Calu3 (cell line): ENCODE data around the gene CAPN9. TPM values are rescaled to one million over a fixed set of nuclear protein-coding genes. Genes with fewer than 3 reads are reported as not detected.

ENCODE experiments used
- BruUV-seq: library from RNA; stranded (reverse); fragments of 400-500 nt; replicated peaks from 2 replicates; lab custom pipeline; 2021; lab: Mats Ljungman, UMichigan
- CTCF ChIA-PET: fragments of 300-600 bp; sonication (Branson Sonifier 250); formaldehyde crosslinking; loops from one replicate; lab custom pipeline; 2022; ENCODE audit warnings: antibody characterized with exemption; lab: Charles Lee
- DNase-seq: peaks from one replicate; pipeline ENCODE4 v3.0.0; 2022
- H3K27ac Mint-ChIP-seq: one replicate; pipeline ENCODE4 v1.8.0; 2022; ENCODE audit warnings: mixed read lengths; ENCODE audit not compliant: unreplicated experiment
- H3K27me3 Mint-ChIP-seq: one replicate; pipeline ENCODE4 v1.8.0; 2022; ENCODE audit warnings: mixed read lengths; ENCODE audit not compliant: unreplicated experiment
- H3K36me3 Mint-ChIP-seq: one replicate; pipeline ENCODE4 v1.8.0; 2022; ENCODE audit warnings: mild to moderate bottlenecking, moderate library complexity, mixed read lengths; ENCODE audit not compliant: insufficient read depth, unreplicated experiment
- H3K4me1 Mint-ChIP-seq: one replicate; pipeline ENCODE4 v1.8.0; 2022; ENCODE audit warnings: mild to moderate bottlenecking, low read depth, mixed read lengths; ENCODE audit not compliant: unreplicated experiment
- H3K4me3 Mint-ChIP-seq: one replicate; pipeline ENCODE4 v1.8.0; 2022; ENCODE audit warnings: mild to moderate bottlenecking, low read depth, moderate library complexity, mixed read lengths; ENCODE audit not compliant: unreplicated experiment
- H3K9me3 Mint-ChIP-seq: one replicate; pipeline ENCODE4 v1.8.0; 2022; ENCODE audit warnings: low read depth, mixed read lengths; ENCODE audit not compliant: unreplicated experiment
- intact Hi-C: fragments of 100-400 bp; cut with micrococcal nuclease; formaldehyde crosslinking; loops from one replicate; pipeline ENCODE4 v1.10.0; 2022; ENCODE audit not compliant: unreplicated experiment
- total RNA-seq: library from RNA; stranded (reverse); gene quantifications from 2 replicates; pipeline ENCODE4 v1.2.3, GENCODE V29; 2022
- TF ChIP-seq, protein P1 (sequence below): fragments of 200-600 bp; IDR thresholded peaks from one replicate; pipeline ENCODE4 v1.8.0; 2022; ENCODE audit warnings: antibody characterized with exemption; ENCODE audit not compliant: unreplicated experiment

The CAPN9 gene
- total RNA-seq, 1 experiment from 2014 or later, result not detected

- Mint-ChIP-seq H3K4me3 (no peak overlapping the region), H3K27ac (no peak overlapping the region), H3K9me3 (no peaks in the 10 kb centered on the region), H3K36me3 (no peaks in the 10 kb centered on the region), H3K27me3 (no peaks in the 10 kb centered on the region), H3K4me1 (peaks cover 23% of the 10 kb centered on the region)
- DNase-seq, result no peak
- CTCF ChIA-PET, result no interaction called here
- TF ChIP-seq, protein P1, sequence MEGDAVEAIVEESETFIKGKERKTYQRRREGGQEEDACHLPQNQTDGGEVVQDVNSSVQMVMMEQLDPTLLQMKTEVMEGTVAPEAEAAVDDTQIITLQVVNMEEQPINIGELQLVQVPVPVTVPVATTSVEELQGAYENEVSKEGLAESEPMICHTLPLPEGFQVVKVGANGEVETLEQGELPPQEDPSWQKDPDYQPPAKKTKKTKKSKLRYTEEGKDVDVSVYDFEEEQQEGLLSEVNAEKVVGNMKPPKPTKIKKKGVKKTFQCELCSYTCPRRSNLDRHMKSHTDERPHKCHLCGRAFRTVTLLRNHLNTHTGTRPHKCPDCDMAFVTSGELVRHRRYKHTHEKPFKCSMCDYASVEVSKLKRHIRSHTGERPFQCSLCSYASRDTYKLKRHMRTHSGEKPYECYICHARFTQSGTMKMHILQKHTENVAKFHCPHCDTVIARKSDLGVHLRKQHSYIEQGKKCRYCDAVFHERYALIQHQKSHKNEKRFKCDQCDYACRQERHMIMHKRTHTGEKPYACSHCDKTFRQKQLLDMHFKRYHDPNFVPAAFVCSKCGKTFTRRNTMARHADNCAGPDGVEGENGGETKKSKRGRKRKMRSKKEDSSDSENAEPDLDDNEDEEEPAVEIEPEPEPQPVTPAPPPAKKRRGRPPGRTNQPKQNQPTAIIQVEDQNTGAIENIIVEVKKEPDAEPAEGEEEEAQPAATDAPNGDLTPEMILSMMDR, result no peak
- intact Hi-C loops, result no loop called here
- BruUV-seq, result no TSS peak
These were observed 2.4 kb downstream of the CAPN9 start for GRCh38 chr1:230749635-230750034.

DNA sequence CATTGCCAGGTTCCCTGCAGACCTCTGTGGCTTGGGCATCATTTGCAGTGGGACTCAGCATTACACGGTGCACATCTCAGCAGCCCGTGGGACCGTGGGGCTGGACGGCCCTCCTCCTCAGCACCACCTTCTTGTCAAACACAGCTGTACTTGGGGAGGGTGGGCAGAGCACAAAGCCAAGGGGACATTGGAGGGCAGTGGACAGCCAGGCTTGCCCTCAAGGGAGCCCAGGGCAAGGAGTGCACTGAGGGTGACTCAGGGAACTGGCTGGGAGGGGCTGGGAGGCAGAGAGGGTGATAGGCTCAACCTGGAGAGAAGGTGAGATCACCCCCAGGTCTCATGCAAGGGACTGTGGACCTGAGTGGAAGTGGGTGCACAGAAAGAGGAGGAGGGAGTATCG is 3.4 kb downstream of the CAPN9 start:
- Mint-ChIP-seq H3K36me3 (no peaks in the 10 kb centered on the region), H3K4me1 (peaks cover 19% of the 10 kb centered on the region), H3K27ac (no peak overlapping the region), H3K4me3 (no peak overlapping the region), H3K9me3 (no peaks in the 10 kb centered on the region), H3K27me3 (no peaks in the 10 kb centered on the region)
- CTCF ChIA-PET, result no interaction called here
- TF ChIP-seq, protein P1, result no peak
- intact Hi-C loops, result no loop called here
- peak; percentile 26 for DNase-seq
- BruUV-seq, result no TSS peak

DNA sequence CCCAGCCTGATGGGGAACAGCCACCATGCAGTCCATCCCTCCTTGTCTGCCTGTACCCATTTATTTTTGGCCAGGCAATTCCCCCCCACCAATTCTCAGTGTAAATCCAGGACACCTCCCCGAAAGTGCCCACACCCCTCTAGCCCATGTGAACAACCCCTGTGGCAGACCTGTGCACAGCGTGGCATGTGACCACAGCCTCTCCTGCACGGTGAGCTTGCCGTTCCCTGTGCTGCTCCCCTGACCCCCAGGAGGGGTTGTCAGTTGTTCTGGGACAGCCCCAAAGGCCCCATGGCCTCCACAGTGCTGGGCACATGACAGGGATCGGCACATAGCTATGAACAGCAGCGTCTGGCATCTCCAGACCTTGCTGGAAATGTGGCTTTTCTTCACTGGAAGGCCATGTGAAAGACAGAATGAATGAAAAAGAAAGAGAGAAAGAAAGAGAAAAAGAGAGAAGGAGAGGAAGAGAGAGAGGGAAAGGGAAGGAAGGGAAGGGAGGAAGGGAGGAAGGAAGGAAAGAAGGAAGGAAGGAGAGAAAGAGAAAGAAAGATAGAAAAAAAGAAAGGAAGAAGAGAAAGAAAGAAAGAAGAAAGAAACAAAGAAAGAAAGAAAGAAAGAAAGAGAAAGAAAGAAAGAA is 3.9 kb downstream of the CAPN9 start:
- TF ChIP-seq, protein P1, result no peak
- peak overlapping the region; percentile 3 for H3K4me3 Mint-ChIP-seq
- no peak for DNase-seq
- BruUV-seq, result no TSS peak
- no peaks in the 10 kb centered on the region for H3K27me3 Mint-ChIP-seq
- H3K36me3 Mint-ChIP-seq, result no peaks in the 10 kb centered on the region
- CTCF ChIA-PET, result no interaction called here
- peak overlapping the region; percentile 10 for H3K27ac Mint-ChIP-seq
- peaks cover 19% of the 10 kb centered on the region for H3K4me1 Mint-ChIP-seq
- intact Hi-C loops, result no loop called here
- no peaks in the 10 kb centered on the region for H3K9me3 Mint-ChIP-seq

- DNase-seq, result no peak
- no peaks in the 10 kb centered on the region for H3K27me3 Mint-ChIP-seq
- TF ChIP-seq, protein P1, result no peak
- CTCF ChIA-PET, result no interaction called here
- no TSS peak for BruUV-seq
- peaks cover 19% of the 10 kb centered on the region for H3K4me1 Mint-ChIP-seq
- intact Hi-C loops, result no loop called here
- H3K4me3 Mint-ChIP-seq, result no peak overlapping the region
- H3K27ac Mint-ChIP-seq, result no peak overlapping the region
- no peaks in the 10 kb centered on the region for H3K9me3 Mint-ChIP-seq
- no peaks in the 10 kb centered on the region for H3K36me3 Mint-ChIP-seq
These were observed 5.2 kb downstream of the CAPN9 start for GRCh38 chr1:230752407-230752806.
